Activated naive CD8-positive, alpha-beta T cell (primary cell): Measurements from ENCODE around the gene CEACAM1.
A peak's percentile ranks its signal among the peaks of the same experiment; 100 is the strongest.
"Not testable (repeated sequence)": the region's sequence is repeated elsewhere in the genome, so short reads cannot be mapped to it uniquely, and the experiment has no call there.

Experiments
- H3K27ac Mint-ChIP-seq: one replicate; pipeline ENCODE4 v1.8.0; 2021; ENCODE audit warnings: mixed read lengths
- H3K27me3 Mint-ChIP-seq: one replicate; pipeline ENCODE4 v1.8.0; 2021; ENCODE audit warnings: mixed read lengths
- H3K36me3 Mint-ChIP-seq: one replicate; pipeline ENCODE4 v1.8.0; 2021; ENCODE audit warnings: mixed read lengths
- H3K4me1 Mint-ChIP-seq: one replicate; pipeline ENCODE4 v1.8.0; 2021; ENCODE audit warnings: low read depth, mixed read lengths
- H3K4me3 Mint-ChIP-seq: one replicate; pipeline ENCODE4 v1.8.0; 2021; ENCODE audit warnings: mild to moderate bottlenecking, mixed read lengths
- H3K9me3 Mint-ChIP-seq: one replicate; pipeline ENCODE4 v1.8.0; 2021; ENCODE audit warnings: low read depth, mixed read lengths

Gene CEACAM1

DNA sequence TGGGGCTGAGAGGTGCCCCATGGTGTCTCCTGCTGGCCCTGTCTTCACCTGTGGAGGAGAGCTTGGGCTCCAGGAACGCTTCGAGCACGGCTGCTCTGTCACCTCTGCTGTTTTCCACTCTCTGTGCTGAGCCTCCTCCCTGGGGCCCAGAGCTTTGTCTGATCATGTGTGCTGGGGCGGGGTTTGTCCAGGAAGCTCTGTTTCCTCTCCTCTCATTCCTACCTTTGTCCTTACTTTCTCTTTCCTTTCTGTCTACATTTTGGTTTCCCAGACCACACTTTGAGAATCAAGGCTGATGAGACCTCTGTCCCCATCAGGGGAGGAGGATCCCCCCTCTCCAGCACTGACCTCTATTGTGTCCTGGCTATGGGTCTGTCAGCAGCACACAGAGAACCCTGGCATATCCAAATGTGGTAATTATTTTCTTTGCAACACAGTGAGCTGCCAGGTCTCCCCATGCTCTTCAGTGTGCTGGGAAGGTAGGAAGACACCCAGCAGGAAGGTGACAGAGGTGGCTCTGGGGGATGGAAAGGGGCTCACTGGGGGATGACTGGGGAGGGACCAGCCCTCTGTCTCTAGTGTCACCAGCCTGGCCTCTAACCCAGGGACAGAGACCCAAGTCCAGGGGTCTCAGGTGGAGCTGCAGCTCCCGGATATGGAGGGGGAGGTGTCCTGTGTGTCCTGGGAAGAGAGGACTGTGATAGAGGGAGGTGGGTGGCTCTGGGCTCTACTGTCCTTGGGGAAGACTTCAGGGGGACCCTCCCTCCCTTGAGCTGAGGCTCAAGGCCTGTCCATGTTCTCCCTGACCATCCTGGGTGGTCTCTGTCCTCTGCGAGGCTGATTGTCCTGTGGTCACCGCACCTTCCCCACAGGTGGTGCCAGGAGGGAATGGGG lies at the start of gene CEACAM1:
Gene CEACAM1, minus strand, starts transcription at position 128 of the 894 bp plus-strand sequence. Its CDS starts 107 bp downstream, at position 21.
- Mint-ChIP-seq H3K36me3 (no peaks in the 10 kb centered on the region), H3K27ac (peak within 1 kb of the TSS; percentile 79), H3K4me3 (peak within 1 kb of the TSS; percentile 72), H3K4me1 (peaks cover 28% of the 10 kb centered on the region), H3K9me3 (no peaks in the 10 kb centered on the region), H3K27me3 (no peaks in the 10 kb centered on the region)

DNA sequence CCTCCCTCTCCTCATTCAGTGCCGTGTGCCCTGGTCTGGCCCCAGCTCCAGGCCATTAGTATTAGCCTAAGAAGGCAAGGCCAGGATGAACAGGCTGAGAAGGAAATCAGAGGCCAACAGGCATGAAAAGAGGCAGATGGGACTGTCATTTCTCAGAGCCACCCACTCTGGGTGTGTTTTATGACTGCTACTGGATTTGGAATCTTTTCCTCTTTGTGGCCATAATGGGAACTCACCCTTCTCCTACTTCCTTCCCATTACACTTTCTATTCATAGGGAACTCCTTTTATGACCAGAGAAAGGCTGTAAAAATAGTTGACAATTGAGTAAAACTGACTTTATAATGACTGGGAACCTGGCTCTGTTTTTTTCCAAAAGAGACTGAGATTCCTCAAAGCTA lies 48.7 kb upstream of the CEACAM1 start:
- Mint-ChIP-seq H3K36me3 (no peaks in the 10 kb centered on the region), H3K9me3 (no peaks in the 10 kb centered on the region), H3K4me3 (no peak overlapping the region), H3K27ac (no peak overlapping the region), H3K4me1 (no peaks in the 10 kb centered on the region), H3K27me3 (peaks cover 13% of the 10 kb centered on the region)

GRCh38 chr19:42576241-42576640 lies 48.0 kb upstream of the CEACAM1 start:
- H3K4me3 Mint-ChIP-seq = no peak overlapping the region
- H3K9me3 Mint-ChIP-seq = no peaks in the 10 kb centered on the region
- H3K36me3 Mint-ChIP-seq = no peaks in the 10 kb centered on the region
- no peaks in the 10 kb centered on the region for H3K4me1 Mint-ChIP-seq
- no peak overlapping the region for H3K27ac Mint-ChIP-seq
- H3K27me3 Mint-ChIP-seq = peaks cover 13% of the 10 kb centered on the region

GRCh38 chr19:42573642-42574041 lies 45.4 kb upstream of the CEACAM1 start:
- no peak overlapping the region for H3K27ac Mint-ChIP-seq
- no peak overlapping the region for H3K4me3 Mint-ChIP-seq
- H3K9me3 Mint-ChIP-seq = no peaks in the 10 kb centered on the region
- peaks cover 13% of the 10 kb centered on the region for H3K27me3 Mint-ChIP-seq
- H3K36me3 Mint-ChIP-seq = no peaks in the 10 kb centered on the region
- no peaks in the 10 kb centered on the region for H3K4me1 Mint-ChIP-seq

- Mint-ChIP-seq H3K4me1 (no peaks in the 10 kb centered on the region), H3K4me3 (no peak overlapping the region), H3K27ac (no peak overlapping the region), H3K36me3 (no peaks in the 10 kb centered on the region), H3K27me3 (peaks cover 10% of the 10 kb centered on the region), H3K9me3 (no peaks in the 10 kb centered on the region)
Measured at GRCh38 chr19:42571116-42571515, 42.8 kb upstream of the CEACAM1 start.

GRCh38 chr19:42569193-42569592 lies 40.9 kb upstream of the CEACAM1 start:
- Mint-ChIP-seq H3K9me3 (no peaks in the 10 kb centered on the region), H3K4me3 (no peak overlapping the region), H3K4me1 (no peaks in the 10 kb centered on the region), H3K36me3 (no peaks in the 10 kb centered on the region), H3K27me3 (peaks cover 10% of the 10 kb centered on the region), H3K27ac (no peak overlapping the region)

- no peak overlapping the region for H3K27ac Mint-ChIP-seq
- H3K9me3 Mint-ChIP-seq = no peaks in the 10 kb centered on the region
- H3K4me1 Mint-ChIP-seq = peaks cover 2% of the 10 kb centered on the region
- H3K36me3 Mint-ChIP-seq = no peaks in the 10 kb centered on the region
- peaks cover 5% of the 10 kb centered on the region for H3K27me3 Mint-ChIP-seq
- H3K4me3 Mint-ChIP-seq = no peak overlapping the region
Measured at GRCh38 chr19:42568006-42568405, 39.7 kb upstream of the CEACAM1 start.

- Mint-ChIP-seq H3K27ac (no peak overlapping the region), H3K4me1 (peaks cover 2% of the 10 kb centered on the region), H3K9me3 (no peaks in the 10 kb centered on the region)
Measured at GRCh38 chr19:42567567-42567966, 39.3 kb upstream of the CEACAM1 start.

GRCh38 chr19:42563352-42564210 lies 35.3 kb upstream of the CEACAM1 start:
- Mint-ChIP-seq H3K4me1 (peaks cover 2% of the 10 kb centered on the region), H3K27me3 (peaks cover 6% of the 10 kb centered on the region), H3K9me3 (no peaks in the 10 kb centered on the region), H3K36me3 (no peaks in the 10 kb centered on the region), H3K4me3 (no peak overlapping the region), H3K27ac (no peak overlapping the region)

More at GRCh38 chr19:42567567-42567966, 39.3 kb upstream of the CEACAM1 start:
- Mint-ChIP-seq H3K36me3 (no peaks in the 10 kb centered on the region), H3K4me3 (no peak overlapping the region), H3K27me3 (peaks cover 3% of the 10 kb centered on the region)

- Mint-ChIP-seq H3K27me3 (peaks cover 14% of the 10 kb centered on the region), H3K9me3 (no peaks in the 10 kb centered on the region), H3K36me3 (no peaks in the 10 kb centered on the region), H3K4me3 (no peak overlapping the region), H3K4me1 (peaks cover 2% of the 10 kb centered on the region), H3K27ac (no peak overlapping the region)
Measured at GRCh38 chr19:42561512-42561911, 33.2 kb upstream of the CEACAM1 start.

DNA sequence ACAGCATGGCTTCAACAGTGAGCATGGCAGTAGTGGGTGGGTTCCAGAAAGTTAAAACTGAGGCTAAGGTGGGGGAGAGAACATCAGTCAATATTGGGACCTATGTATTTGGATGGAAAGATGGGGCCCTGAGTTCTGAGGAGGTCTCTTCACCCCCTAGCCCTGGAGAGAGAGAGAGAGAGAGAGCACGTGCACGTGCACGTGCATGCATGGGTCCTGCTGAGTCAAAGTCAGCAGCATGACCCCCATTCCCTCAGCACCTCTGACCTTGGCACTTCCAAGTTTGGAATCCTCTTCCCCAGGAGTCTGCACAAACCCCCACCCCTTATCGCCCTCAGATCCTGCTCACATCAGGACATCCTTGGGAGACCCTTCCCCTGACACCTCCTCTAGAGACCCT lies 32.5 kb upstream of the CEACAM1 start:
- H3K27me3 Mint-ChIP-seq = peaks cover 14% of the 10 kb centered on the region
- no peak overlapping the region for H3K4me3 Mint-ChIP-seq
- no peak overlapping the region for H3K27ac Mint-ChIP-seq
- H3K9me3 Mint-ChIP-seq = no peaks in the 10 kb centered on the region
- no peaks in the 10 kb centered on the region for H3K36me3 Mint-ChIP-seq
- H3K4me1 Mint-ChIP-seq = peaks cover 2% of the 10 kb centered on the region

- no peak overlapping the region for H3K27ac Mint-ChIP-seq
- H3K9me3 Mint-ChIP-seq = no peaks in the 10 kb centered on the region
- peaks cover 19% of the 10 kb centered on the region for H3K27me3 Mint-ChIP-seq
- H3K4me1 Mint-ChIP-seq = peaks cover 4% of the 10 kb centered on the region
- no peak overlapping the region for H3K4me3 Mint-ChIP-seq
- H3K36me3 Mint-ChIP-seq = no peaks in the 10 kb centered on the region
Measured at GRCh38 chr19:42558450-42559150, 30.3 kb upstream of the CEACAM1 start.

GRCh38 chr19:42557386-42557871 lies 29.1 kb upstream of the CEACAM1 start:
- H3K9me3 Mint-ChIP-seq, H3K27ac Mint-ChIP-seq, H3K4me3 Mint-ChIP-seq, H3K36me3 Mint-ChIP-seq, H3K4me1 Mint-ChIP-seq: not testable (repeated sequence)
- H3K27me3 Mint-ChIP-seq = peaks cover 17% of the 10 kb centered on the region

GRCh38 chr19:42555801-42556200 lies 27.5 kb upstream of the CEACAM1 start:
- H3K27ac Mint-ChIP-seq = no peak overlapping the region
- H3K4me1 Mint-ChIP-seq = peaks cover 2% of the 10 kb centered on the region
- H3K4me3 Mint-ChIP-seq = no peak overlapping the region
- H3K9me3 Mint-ChIP-seq = peaks cover 5% of the 10 kb centered on the region
- peaks cover 14% of the 10 kb centered on the region for H3K27me3 Mint-ChIP-seq
- peaks cover 2% of the 10 kb centered on the region for H3K36me3 Mint-ChIP-seq
